Caco-2 (cell line): ENCODE measurements around the gene SLC7A8. TPM values are rescaled to one million over a fixed set of nuclear protein-coding genes. Genes with fewer than 3 reads are reported as not detected.
"Not testable (repeated sequence)": the region's sequence is repeated elsewhere in the genome, so short reads cannot be mapped to it uniquely, and the experiment has no call there.

Experiments
- BruUV-seq: library from RNA; stranded (reverse); fragments of 400-500 nt; replicated peaks from 2 replicates; lab custom pipeline; 2021; lab: Mats Ljungman, UMichigan
- CTCF ChIA-PET: fragments of 300-600 bp; sonication (Branson Sonifier 250); formaldehyde crosslinking; loops from one replicate; lab custom pipeline; 2022; ENCODE audit warnings: antibody characterized with exemption; lab: Charles Lee
- POLR2A ChIA-PET: fragments of 300-600 bp; sonication (Branson Sonifier 250); formaldehyde crosslinking; loops from one replicate; lab custom pipeline; 2022; ENCODE audit warnings: antibody characterized with exemption; lab: Charles Lee
- DNase-seq, 2 experiments: peaks; one replicate each; pipeline versions ENCODE4 v3.0.0 to v3.0.0-alpha.2; 2020 to 2022
- H3K27me3 ChIP-seq: replicated peaks from 2 replicates; pipeline ENCODE4 v1.6.0; 2011; ENCODE audit warnings: low read length; ENCODE audit not compliant: control insufficient read depth, insufficient read depth
- H3K36me3 ChIP-seq: 2 replicates; pipeline ENCODE4 v1.5.1; 2011; ENCODE audit warnings: low read length; ENCODE audit not compliant: control insufficient read depth, insufficient read depth
- H3K4me1 ChIP-seq: fragments of 250-450 bp; sonication (Bioruptor Pico); 2 replicates; pipeline ENCODE4 v1.5.1; 2020; ENCODE audit warnings: mild to moderate bottlenecking
- H3K4me3 ChIP-seq: 2 replicates; pipeline ENCODE4 v1.5.1; 2011; ENCODE audit warnings: low read depth, mild to moderate bottlenecking, control low read depth, low read length
- H3K9me3 ChIP-seq: fragments of 250-450 bp; sonication (Bioruptor Pico); 2 replicates; pipeline ENCODE4 v1.5.1; 2020; ENCODE audit warnings: mild to moderate bottlenecking, moderate library complexity
- H3K27ac Mint-ChIP-seq: one replicate; pipeline ENCODE4 v1.8.0; 2022; ENCODE audit warnings: mixed read lengths; ENCODE audit not compliant: unreplicated experiment
- H3K27me3 Mint-ChIP-seq: one replicate; pipeline ENCODE4 v1.8.0; 2022; ENCODE audit warnings: mixed read lengths; ENCODE audit not compliant: insufficient read depth, unreplicated experiment
- H3K36me3 Mint-ChIP-seq: one replicate; pipeline ENCODE4 v1.8.0; 2022; ENCODE audit warnings: mild to moderate bottlenecking, mixed read lengths; ENCODE audit not compliant: insufficient read depth, unreplicated experiment
- H3K4me1 Mint-ChIP-seq: one replicate; pipeline ENCODE4 v1.8.0; 2022; ENCODE audit warnings: low read depth, mixed read lengths; ENCODE audit not compliant: unreplicated experiment
- H3K4me3 Mint-ChIP-seq: one replicate; pipeline ENCODE4 v1.8.0; 2022; ENCODE audit warnings: mild to moderate bottlenecking, moderate library complexity, mixed read lengths; ENCODE audit not compliant: unreplicated experiment
- H3K9me3 Mint-ChIP-seq: one replicate; pipeline ENCODE4 v1.8.0; 2022; ENCODE audit warnings: mixed read lengths; ENCODE audit not compliant: unreplicated experiment
- intact Hi-C: fragments of 100-400 bp; cut with micrococcal nuclease; formaldehyde crosslinking; loops from one replicate; pipeline ENCODE4 v1.10.0; 2022; ENCODE audit not compliant: unreplicated experiment
- total RNA-seq: library from RNA; stranded (reverse); gene quantifications from 2 replicates; pipeline ENCODE4 v1.2.3, GENCODE V29; 2022
- TF ChIP-seq, protein P1 (sequence below), 2 experiments: fragments of 200-600 bp in 1 of 2; IDR thresholded peaks; 1 replicate in 1 of 2; 2 replicates in 1 of 2; pipeline versions ENCODE4 v1.5.1 to v1.8.0; 2011 to 2022; ENCODE audit warnings: antibody characterized with exemption in 1 of 2, control low read depth in 1 of 2, inconsistent platforms in 1 of 2, low read depth in 1 of 2, low read length in 1 of 2, mild to moderate bottlenecking in 1 of 2, moderate library complexity in 1 of 2; ENCODE audit not compliant: insufficient read depth in 1 of 2, severe bottlenecking in 1 of 2, unreplicated experiment in 1 of 2

The SLC7A8 gene
- total RNA-seq, 1 experiment from 2014 or later, result 26.9 TPM

DNA sequence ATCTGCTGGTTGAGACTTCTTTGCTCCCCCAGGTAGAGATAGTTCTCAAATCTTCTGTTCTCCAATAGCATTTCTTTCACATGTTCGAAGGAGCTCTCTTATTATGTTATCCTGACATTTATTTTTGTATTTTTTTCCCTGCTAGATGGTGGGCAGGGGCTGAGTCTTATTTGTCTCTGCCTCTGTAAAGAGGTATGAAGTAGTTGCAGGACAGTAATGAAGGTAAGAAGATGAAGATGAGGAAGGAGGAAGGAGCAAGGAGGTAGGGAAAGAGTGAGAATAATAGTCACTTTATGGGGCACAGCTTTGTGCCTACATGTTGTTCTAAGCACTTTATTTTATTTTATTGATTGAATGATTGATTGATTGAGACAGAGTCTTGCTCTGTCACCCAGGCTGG lies 73.7 kb downstream of the SLC7A8 start:
- Mint-ChIP-seq H3K27ac (no peak overlapping the region), H3K4me3 (no peak overlapping the region), H3K27me3 (no peaks in the 10 kb centered on the region), H3K9me3 (no peaks in the 10 kb centered on the region), H3K36me3 (no peaks in the 10 kb centered on the region), H3K4me1 (peaks cover under 1% of the 10 kb centered on the region)
- ChIA-PET POLR2A (interaction anchor here (0.8 to 1.2 kb wide), 2 partner anchors 15 to 38 kb away, joined by 3 read pairs; partner anchors contain the start of genes ACIN1 and C14orf119), CTCF (interaction anchor here (1.2 to 2.2 kb wide), 5 partner anchors 11 to 123 kb away, joined by 4 to 35 read pairs (median 6); no protein-coding TSS in a partner anchor)
- no peaks in the 10 kb centered on the region for H3K36me3 ChIP-seq
- no peak overlapping the region for H3K4me3 ChIP-seq
- TF ChIP-seq, protein P1, sequence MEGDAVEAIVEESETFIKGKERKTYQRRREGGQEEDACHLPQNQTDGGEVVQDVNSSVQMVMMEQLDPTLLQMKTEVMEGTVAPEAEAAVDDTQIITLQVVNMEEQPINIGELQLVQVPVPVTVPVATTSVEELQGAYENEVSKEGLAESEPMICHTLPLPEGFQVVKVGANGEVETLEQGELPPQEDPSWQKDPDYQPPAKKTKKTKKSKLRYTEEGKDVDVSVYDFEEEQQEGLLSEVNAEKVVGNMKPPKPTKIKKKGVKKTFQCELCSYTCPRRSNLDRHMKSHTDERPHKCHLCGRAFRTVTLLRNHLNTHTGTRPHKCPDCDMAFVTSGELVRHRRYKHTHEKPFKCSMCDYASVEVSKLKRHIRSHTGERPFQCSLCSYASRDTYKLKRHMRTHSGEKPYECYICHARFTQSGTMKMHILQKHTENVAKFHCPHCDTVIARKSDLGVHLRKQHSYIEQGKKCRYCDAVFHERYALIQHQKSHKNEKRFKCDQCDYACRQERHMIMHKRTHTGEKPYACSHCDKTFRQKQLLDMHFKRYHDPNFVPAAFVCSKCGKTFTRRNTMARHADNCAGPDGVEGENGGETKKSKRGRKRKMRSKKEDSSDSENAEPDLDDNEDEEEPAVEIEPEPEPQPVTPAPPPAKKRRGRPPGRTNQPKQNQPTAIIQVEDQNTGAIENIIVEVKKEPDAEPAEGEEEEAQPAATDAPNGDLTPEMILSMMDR (IDR thresholded peaks at IDR 0.05; ENCODE audit: insufficient read depth in 1 of 2, low read depth in 1 of 2, low read length in 1 of 2, severe bottlenecking in 1 of 2, unreplicated experiment in 1 of 2), result no peak
- no peaks in the 10 kb centered on the region for H3K9me3 ChIP-seq
- H3K27me3 ChIP-seq, result no peaks in the 10 kb centered on the region
- no TSS peak for BruUV-seq
- no peaks in the 10 kb centered on the region for H3K4me1 ChIP-seq
- DNase-seq, result no peak
- intact Hi-C loops, result loop anchor here (1.0 to 2.0 kb wide), 4 partner anchors 33 to 115 kb away; no protein-coding TSS in a partner anchor

DNA sequence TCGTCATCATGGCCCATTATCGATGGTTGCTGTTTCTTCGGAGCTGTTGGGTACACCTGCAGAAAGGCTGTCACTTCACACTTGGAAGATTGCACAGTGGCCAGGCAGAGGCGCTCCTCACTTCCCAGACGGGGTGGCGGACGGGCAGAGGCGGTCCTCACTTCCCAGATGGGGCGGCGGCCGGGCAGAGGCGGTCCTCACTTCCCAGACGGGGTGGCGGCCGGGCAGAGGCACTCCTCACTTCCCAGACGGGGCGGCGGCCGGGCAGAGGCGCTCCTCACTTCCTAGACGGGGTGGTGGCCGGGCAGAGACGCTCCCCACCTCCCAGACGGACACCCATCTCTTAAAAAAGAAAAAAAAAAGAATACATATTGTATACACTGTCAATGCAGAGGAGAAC lies 75.3 kb downstream of the SLC7A8 start:
- not testable (repeated sequence) for H3K27ac Mint-ChIP-seq, DNase-seq, H3K9me3 ChIP-seq, H3K4me3 Mint-ChIP-seq, H3K27me3 Mint-ChIP-seq, H3K36me3 ChIP-seq, H3K9me3 Mint-ChIP-seq, H3K27me3 ChIP-seq, H3K4me3 ChIP-seq, H3K4me1 ChIP-seq, BruUV-seq, H3K36me3 Mint-ChIP-seq
- peaks cover 15% of the 10 kb centered on the region for H3K4me1 Mint-ChIP-seq
- ChIA-PET POLR2A (interaction anchor here (1.0 kb wide), 1 partner anchor 37 kb away, joined by 3 read pairs; no protein-coding TSS in a partner anchor), CTCF (interaction anchor here (1.7 to 2.2 kb wide), 3 partner anchors 31 to 40 kb away, joined by 6 to 35 read pairs (median 17); no protein-coding TSS in a partner anchor)
- intact Hi-C loops, result loop anchor here (2.0 kb wide), 2 partner anchors 31 to 113 kb away; no protein-coding TSS in a partner anchor

DNA sequence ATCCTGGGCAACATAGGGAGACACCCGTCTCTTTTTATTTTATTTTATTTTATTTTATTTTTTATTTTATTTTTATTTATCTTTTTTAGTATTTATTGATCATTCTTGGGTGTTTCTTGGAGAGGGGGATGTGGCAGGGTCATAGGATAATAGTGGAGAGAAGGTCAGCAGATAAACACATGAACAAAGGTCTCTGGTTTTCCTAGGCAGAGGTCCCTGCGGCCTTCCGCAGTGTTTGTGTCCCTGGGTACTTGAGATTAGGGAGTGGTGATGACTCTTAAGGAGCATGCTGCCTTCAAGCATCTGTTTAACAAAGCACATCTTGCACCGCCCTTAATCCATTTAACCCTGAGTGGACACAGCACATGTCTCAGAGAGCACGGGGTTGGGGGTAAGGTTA lies 75.8 kb downstream of the SLC7A8 start:
- H3K4me1 ChIP-seq, H3K36me3 ChIP-seq, H3K36me3 Mint-ChIP-seq, H3K9me3 Mint-ChIP-seq, DNase-seq, BruUV-seq, H3K4me3 ChIP-seq, H3K4me3 Mint-ChIP-seq, H3K27me3 Mint-ChIP-seq, H3K27me3 ChIP-seq, POLR2A ChIA-PET, H3K9me3 ChIP-seq, H3K27ac Mint-ChIP-seq: not testable (repeated sequence)
- peaks cover 15% of the 10 kb centered on the region for H3K4me1 Mint-ChIP-seq
- CTCF ChIA-PET, result interaction anchor here (2.2 kb wide), 1 partner anchor 37 kb away, joined by 17 read pairs; no protein-coding TSS in a partner anchor
- intact Hi-C loops, result loop anchor here (2.0 kb wide), 2 partner anchors 31 to 113 kb away; no protein-coding TSS in a partner anchor

DNA sequence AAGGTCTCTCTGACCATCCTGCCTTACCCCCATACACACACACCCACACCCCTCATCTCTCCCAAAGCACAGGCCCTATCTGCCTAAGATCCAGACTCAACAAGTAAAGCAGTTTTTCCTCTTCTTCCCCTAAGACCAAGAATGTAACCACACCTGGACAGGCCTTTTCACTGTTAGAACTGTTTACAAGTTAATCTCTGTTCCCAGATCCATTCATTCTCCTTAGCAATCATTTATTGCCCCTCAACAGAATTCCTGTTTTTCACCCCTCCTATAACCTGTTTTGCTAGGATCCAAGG lies 76.8 kb downstream of the SLC7A8 start:
- no peak for DNase-seq
- H3K27me3 ChIP-seq, result no peaks in the 10 kb centered on the region
- Mint-ChIP-seq H3K36me3 (no peaks in the 10 kb centered on the region), H3K27me3 (no peaks in the 10 kb centered on the region), H3K27ac (no peak overlapping the region), H3K4me3 (no peak overlapping the region), H3K9me3 (no peaks in the 10 kb centered on the region), H3K4me1 (peaks cover 15% of the 10 kb centered on the region)
- POLR2A ChIA-PET, result interaction anchor here (1.2 kb wide), 1 partner anchor 12 kb away, joined by 3 read pairs; the partner anchor contains the start of genes ACIN1 and C14orf119
- CTCF ChIA-PET, result interaction anchor here (1.0 to 1.6 kb wide), 3 partner anchors 14 to 120 kb away, joined by 3 to 6 read pairs (median 3); no protein-coding TSS in a partner anchor
- no peak overlapping the region for H3K4me3 ChIP-seq
- H3K4me1 ChIP-seq, result peaks cover 6% of the 10 kb centered on the region; the same call in 1 of the 2 replicates
- no peaks in the 10 kb centered on the region for H3K36me3 ChIP-seq
- TF ChIP-seq, protein P1 (IDR thresholded peaks at IDR 0.05; ENCODE audit: insufficient read depth in 1 of 2, low read depth in 1 of 2, low read length in 1 of 2, severe bottlenecking in 1 of 2, unreplicated experiment in 1 of 2), result no peak
- no peaks in the 10 kb centered on the region for H3K9me3 ChIP-seq
- no TSS peak for BruUV-seq
- intact Hi-C loops, result no loop called here
